Measurements from ENCODE around the gene FGF11. TPM values are rescaled to one million over a fixed set of nuclear protein-coding genes. Genes with fewer than 3 reads are reported as not detected.

FGF11 gene
- total RNA-seq, 4 donors from 2014 or later: 0.13 to 1.0 (median 0.42) TPM; not detected in 1

GRCh38 chr17:7440113-7440833 lies 961 bp downstream of the FGF11 start:
- no peak for ATAC-seq
- peak overlapping the region in 1 of 2 donors; percentile 47 for H3K4me3 ChIP-seq
- peaks cover 5 to 68% (median 41%) of the 10 kb centered on the region in 3 donors for H3K4me1 ChIP-seq
- H3K27ac ChIP-seq: no peak overlapping the region
- H3K9me3 ChIP-seq: no peaks in the 10 kb centered on the region
- peaks cover 95% of the 10 kb centered on the region for H3K27me3 ChIP-seq
- WGBS, 2 donors (ENCODE audit: low coverage in 1 of 2): 0% methylated on average over 8 to 9 of the region's 46 CpGs
- no peak for TF ChIP-seq POLR2A (IDR thresholded peaks at IDR 0.05)
- TF ChIP-seq EP300 (IDR thresholded peaks at IDR 0.05): no peak
- TF ChIP-seq CTCF (IDR thresholded peaks at IDR 0.05): no peak
- no peak for TF ChIP-seq POLR2AphosphoS5 (IDR thresholded peaks at IDR 0.05)
- H3K36me3 ChIP-seq: no peaks in the 10 kb centered on the region

GRCh38 chr17:7440834-7441195 lies 1.5 kb downstream of the FGF11 start:
- peak overlapping the region in 1 of 2 donors; percentile 47 for H3K4me3 ChIP-seq
- ATAC-seq: no peak
- H3K9me3 ChIP-seq: no peaks in the 10 kb centered on the region
- H3K36me3 ChIP-seq: no peaks in the 10 kb centered on the region
- no peak overlapping the region for H3K27ac ChIP-seq
- 20% methylated on average over 4 of the region's 12 CpGs; no CpG with 5 or more reads in 1 of the 2 donors for WGBS, 2 donors (ENCODE audit: low coverage in 1 of 2)
- peaks cover 5 to 68% (median 39%) of the 10 kb centered on the region in 3 donors for H3K4me1 ChIP-seq
- peaks cover 95% of the 10 kb centered on the region for H3K27me3 ChIP-seq
- no peak for TF ChIP-seq POLR2A (IDR thresholded peaks at IDR 0.05)
- no peak for TF ChIP-seq CTCF (IDR thresholded peaks at IDR 0.05)
- no peak for TF ChIP-seq POLR2AphosphoS5 (IDR thresholded peaks at IDR 0.05)
- no peak for TF ChIP-seq EP300 (IDR thresholded peaks at IDR 0.05)

GRCh38 chr17:7441266-7441665 lies 2.0 kb downstream of the FGF11 start:
- Histone ChIP-seq H3K27ac (no peak overlapping the region), H3K36me3 (no peaks in the 10 kb centered on the region), H3K9me3 (no peaks in the 10 kb centered on the region), H3K27me3 (peaks cover 95% of the 10 kb centered on the region), H3K4me3 (no peak overlapping the region), H3K4me1 (peaks cover 5 to 66% (median 35%) of the 10 kb centered on the region in 3 donors)
- TF ChIP-seq POLR2A (IDR thresholded peaks at IDR 0.05): no peak
- TF ChIP-seq POLR2AphosphoS5 (IDR thresholded peaks at IDR 0.05): no peak
- no peak for TF ChIP-seq EP300 (IDR thresholded peaks at IDR 0.05)
- TF ChIP-seq CTCF (IDR thresholded peaks at IDR 0.05): no peak
- WGBS, 2 donors (ENCODE audit: low coverage in 1 of 2): 0 to 25% methylated on average over 1 of the region's 7 CpGs
- no peak for ATAC-seq

- 74% methylated on average over 2 of the region's 2 CpGs; no CpG with 5 or more reads in 1 of the 2 donors for WGBS, 2 donors (ENCODE audit: low coverage in 1 of 2)
- H3K4me1 ChIP-seq: peaks cover 5 to 65% (median 26%) of the 10 kb centered on the region in 3 donors
- no peak overlapping the region for H3K4me3 ChIP-seq
- H3K36me3 ChIP-seq: no peaks in the 10 kb centered on the region
- no peak for TF ChIP-seq POLR2AphosphoS5 (IDR thresholded peaks at IDR 0.05)
- TF ChIP-seq EP300 (IDR thresholded peaks at IDR 0.05): no peak
- TF ChIP-seq CTCF (IDR thresholded peaks at IDR 0.05): no peak
- TF ChIP-seq POLR2A (IDR thresholded peaks at IDR 0.05): no peak
- H3K27me3 ChIP-seq: peaks cover 97% of the 10 kb centered on the region
- no peak for ATAC-seq
- no peaks in the 10 kb centered on the region for H3K9me3 ChIP-seq
- no peak overlapping the region for H3K27ac ChIP-seq
Observed at GRCh38 chr17:7442142-7442541, 2.8 kb downstream of the FGF11 start.
